ENCODE measurements around the gene ATP8A2. TPM values are rescaled to one million over a fixed set of nuclear protein-coding genes. Genes with fewer than 3 reads are reported as not detected.

Gene ATP8A2
- total RNA-seq, 4 donors from 2014 or later = 0.18 to 11.6 (median 1.8) TPM

GRCh38 chr13:25690582-25690981 is 318.8 kb downstream of the ATP8A2 start:
- H3K4me1 ChIP-seq = no peaks in the 10 kb centered on the region
- no peak for DNase-seq
- H3K27me3 ChIP-seq = no peaks in the 10 kb centered on the region
- H3K9me3 ChIP-seq = no peaks in the 10 kb centered on the region
- H3K4me3 ChIP-seq = no peak overlapping the region
- H3K36me3 ChIP-seq = no peaks in the 10 kb centered on the region
- TF ChIP-seq, protein P1, sequence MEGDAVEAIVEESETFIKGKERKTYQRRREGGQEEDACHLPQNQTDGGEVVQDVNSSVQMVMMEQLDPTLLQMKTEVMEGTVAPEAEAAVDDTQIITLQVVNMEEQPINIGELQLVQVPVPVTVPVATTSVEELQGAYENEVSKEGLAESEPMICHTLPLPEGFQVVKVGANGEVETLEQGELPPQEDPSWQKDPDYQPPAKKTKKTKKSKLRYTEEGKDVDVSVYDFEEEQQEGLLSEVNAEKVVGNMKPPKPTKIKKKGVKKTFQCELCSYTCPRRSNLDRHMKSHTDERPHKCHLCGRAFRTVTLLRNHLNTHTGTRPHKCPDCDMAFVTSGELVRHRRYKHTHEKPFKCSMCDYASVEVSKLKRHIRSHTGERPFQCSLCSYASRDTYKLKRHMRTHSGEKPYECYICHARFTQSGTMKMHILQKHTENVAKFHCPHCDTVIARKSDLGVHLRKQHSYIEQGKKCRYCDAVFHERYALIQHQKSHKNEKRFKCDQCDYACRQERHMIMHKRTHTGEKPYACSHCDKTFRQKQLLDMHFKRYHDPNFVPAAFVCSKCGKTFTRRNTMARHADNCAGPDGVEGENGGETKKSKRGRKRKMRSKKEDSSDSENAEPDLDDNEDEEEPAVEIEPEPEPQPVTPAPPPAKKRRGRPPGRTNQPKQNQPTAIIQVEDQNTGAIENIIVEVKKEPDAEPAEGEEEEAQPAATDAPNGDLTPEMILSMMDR (IDR thresholded peaks at IDR 0.05) = no peak
- TF ChIP-seq POLR2A (IDR thresholded peaks at IDR 0.05) = no peak
- no peak overlapping the region for H3K27ac ChIP-seq

DNA sequence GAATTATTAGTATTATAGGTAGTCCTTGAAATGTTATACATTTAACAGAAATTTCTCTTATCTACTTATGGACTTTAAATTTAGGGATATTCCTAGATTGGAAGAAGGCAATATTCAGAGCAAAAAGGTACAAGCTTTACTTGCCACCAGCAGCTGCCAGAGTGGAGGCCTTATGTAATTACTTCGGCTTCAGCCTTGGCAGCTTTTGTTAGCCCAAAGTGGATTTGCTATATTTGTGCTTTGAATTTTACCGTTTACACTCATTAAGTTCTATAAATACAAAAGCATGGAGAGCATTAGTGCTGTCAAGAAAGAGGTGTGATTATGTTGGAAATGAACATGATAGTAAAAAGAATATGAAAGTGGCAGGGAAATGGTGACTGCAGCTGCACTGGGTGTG is 319.9 kb downstream of the ATP8A2 start:
- no peaks in the 10 kb centered on the region for H3K27me3 ChIP-seq
- no peaks in the 10 kb centered on the region for H3K36me3 ChIP-seq
- no peaks in the 10 kb centered on the region for H3K4me1 ChIP-seq
- H3K4me3 ChIP-seq = no peak overlapping the region
- H3K27ac ChIP-seq = no peak overlapping the region
- TF ChIP-seq POLR2A (IDR thresholded peaks at IDR 0.05) = no peak
- TF ChIP-seq, protein P1 (IDR thresholded peaks at IDR 0.05) = no peak
- H3K9me3 ChIP-seq = no peaks in the 10 kb centered on the region
- no peak for DNase-seq

- no peak for TF ChIP-seq POLR2A (IDR thresholded peaks at IDR 0.05)
- TF ChIP-seq, protein P1 (IDR thresholded peaks at IDR 0.05) = no peak
- Histone ChIP-seq H3K4me3 (no peak overlapping the region), H3K4me1 (no peaks in the 10 kb centered on the region), H3K27ac (no peak overlapping the region), H3K9me3 (no peaks in the 10 kb centered on the region), H3K27me3 (no peaks in the 10 kb centered on the region), H3K36me3 (no peaks in the 10 kb centered on the region)
- DNase-seq = no peak
Observed at GRCh38 chr13:25692099-25692498, 320.3 kb downstream of the ATP8A2 start.

GRCh38 chr13:25699056-25699455 is 327.3 kb downstream of the ATP8A2 start:
- Histone ChIP-seq H3K27ac (no peak overlapping the region), H3K4me1 (no peaks in the 10 kb centered on the region), H3K4me3 (no peak overlapping the region), H3K27me3 (no peaks in the 10 kb centered on the region), H3K36me3 (no peaks in the 10 kb centered on the region), H3K9me3 (no peaks in the 10 kb centered on the region)
- no peak for DNase-seq
- no peak for TF ChIP-seq POLR2A (IDR thresholded peaks at IDR 0.05)
- TF ChIP-seq, protein P1 (IDR thresholded peaks at IDR 0.05) = no peak

GRCh38 chr13:25699600-25699999 is 327.8 kb downstream of the ATP8A2 start:
- Histone ChIP-seq H3K27me3 (no peaks in the 10 kb centered on the region), H3K27ac (no peak overlapping the region), H3K36me3 (no peaks in the 10 kb centered on the region), H3K4me1 (no peaks in the 10 kb centered on the region), H3K9me3 (no peaks in the 10 kb centered on the region), H3K4me3 (no peak overlapping the region)
- TF ChIP-seq, protein P1 (IDR thresholded peaks at IDR 0.05) = no peak
- no peak for TF ChIP-seq POLR2A (IDR thresholded peaks at IDR 0.05)
- DNase-seq = no peak

DNA sequence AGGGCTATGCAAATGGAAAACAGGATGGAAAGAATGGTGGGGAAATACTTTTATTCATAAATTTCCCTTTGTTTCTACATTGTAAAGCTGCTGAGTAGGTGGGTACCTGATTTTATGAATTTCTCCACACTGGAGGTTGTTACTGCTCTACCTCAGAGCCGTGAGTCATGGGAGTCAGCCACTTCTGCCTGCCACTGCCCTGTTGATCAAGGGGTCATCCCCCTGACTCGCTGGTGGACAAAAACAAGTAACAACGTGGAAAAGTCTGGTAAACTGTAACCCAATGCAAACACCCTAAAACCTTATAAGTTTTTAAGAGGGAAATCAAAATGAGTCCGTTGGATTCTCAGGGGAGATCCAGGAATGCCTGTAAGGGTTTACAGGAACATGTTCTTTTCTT is 329.5 kb downstream of the ATP8A2 start:
- H3K27me3 ChIP-seq = no peaks in the 10 kb centered on the region
- no peak for DNase-seq
- no peaks in the 10 kb centered on the region for H3K4me1 ChIP-seq
- H3K9me3 ChIP-seq = no peaks in the 10 kb centered on the region
- no peaks in the 10 kb centered on the region for H3K36me3 ChIP-seq
- no peak for TF ChIP-seq POLR2A (IDR thresholded peaks at IDR 0.05)
- TF ChIP-seq, protein P1 (IDR thresholded peaks at IDR 0.05) = no peak
- H3K27ac ChIP-seq = no peak overlapping the region
- H3K4me3 ChIP-seq = no peak overlapping the region
